Measurements from ENCODE around the gene NTMT2. TPM values are rescaled to one million over a fixed set of nuclear protein-coding genes. Genes with fewer than 3 reads are reported as not detected.
"Not testable (repeated sequence)": the region's sequence is repeated elsewhere in the genome, so short reads cannot be mapped to it uniquely, and the experiment has no call there.

Gene NTMT2
- total RNA-seq, 1 experiment from 2014 or later, result not detected

GRCh38 chr1:170157820-170158219 lies 12.1 kb downstream of the NTMT2 start:
- DNase-seq (ENCODE audit: low spot score), result no peak

GRCh38 chr1:170162459-170163246 lies 16.9 kb downstream of the NTMT2 start:
- peak; percentile 91 for DNase-seq (ENCODE audit: low spot score)

- DNase-seq (ENCODE audit: low spot score), result no peak
Measured at GRCh38 chr1:170164103-170164763, 18.5 kb downstream of the NTMT2 start.

- DNase-seq (ENCODE audit: low spot score), result no peak
Measured at GRCh38 chr1:170166518-170167180, 20.9 kb downstream of the NTMT2 start.

- DNase-seq (ENCODE audit: low spot score), result peak; percentile 43
Measured at GRCh38 chr1:170168265-170168664, 22.5 kb downstream of the NTMT2 start.

- not testable (repeated sequence) for DNase-seq (ENCODE audit: low spot score)
Measured at GRCh38 chr1:170170513-170170912, 24.8 kb downstream of the NTMT2 start.

- DNase-seq (ENCODE audit: low spot score), result no peak
Measured at GRCh38 chr1:170174395-170174794, 28.6 kb downstream of the NTMT2 start.

- DNase-seq (ENCODE audit: low spot score), result no peak
Measured at GRCh38 chr1:170175041-170175440, 29.3 kb downstream of the NTMT2 start.

GRCh38 chr1:170175484-170175883 lies 29.7 kb downstream of the NTMT2 start:
- no peak for DNase-seq (ENCODE audit: low spot score)

GRCh38 chr1:170176772-170177171 lies 31.0 kb downstream of the NTMT2 start:
- no peak for DNase-seq (ENCODE audit: low spot score)

GRCh38 chr1:170182442-170182841 lies 36.7 kb downstream of the NTMT2 start:
- no peak for DNase-seq (ENCODE audit: low spot score)

- peak; percentile 16 for DNase-seq (ENCODE audit: low spot score)
Measured at GRCh38 chr1:170192546-170192945, 46.8 kb downstream of the NTMT2 start.

GRCh38 chr1:170194451-170194850 lies 48.7 kb downstream of the NTMT2 start:
- no peak for DNase-seq (ENCODE audit: low spot score)

GRCh38 chr1:170196490-170197236 lies 50.9 kb downstream of the NTMT2 start:
- peak; percentile 13 for DNase-seq (ENCODE audit: low spot score)

GRCh38 chr1:170198090-170198489 lies 52.3 kb downstream of the NTMT2 start:
- DNase-seq (ENCODE audit: low spot score), result no peak

- no peak for DNase-seq (ENCODE audit: low spot score)
Measured at GRCh38 chr1:170198584-170198983, 52.8 kb downstream of the NTMT2 start.

- DNase-seq (ENCODE audit: low spot score), result no peak
Measured at GRCh38 chr1:170200161-170200560, 54.4 kb downstream of the NTMT2 start.

- DNase-seq (ENCODE audit: low spot score), result no peak
Measured at GRCh38 chr1:170200621-170201397, 55.0 kb downstream of the NTMT2 start.

GRCh38 chr1:170203693-170204092 lies 57.9 kb downstream of the NTMT2 start:
- no peak for DNase-seq (ENCODE audit: low spot score)

- no peak for DNase-seq (ENCODE audit: low spot score)
Measured at GRCh38 chr1:170204121-170204520, 58.4 kb downstream of the NTMT2 start.

GRCh38 chr1:170205301-170205700 lies 59.5 kb downstream of the NTMT2 start:
- no peak for DNase-seq (ENCODE audit: low spot score)

Data from A172 (cell line).